GM12878 (cell line): ENCODE data around the gene ZBTB16. TPM values are rescaled to one million over a fixed set of nuclear protein-coding genes. Genes with fewer than 3 reads are reported as not detected.

ENCODE experiments used
- ATAC-seq: fragments of 200-7000 bp; cut with Tn5 transposase; 3 replicates; pipeline ENCODE4 v1.9.1; 2020; ENCODE audit warnings: mild to moderate bottlenecking, moderate library complexity
- BruUV-seq: library from RNA; stranded (reverse); fragments of 400-500 nt; replicated peaks from 2 replicates; lab custom pipeline; 2021; lab: Mats Ljungman, UMichigan
- CTCF ChIA-PET: fragments of 300-600 bp; sonication (Branson Sonifier 250); formaldehyde crosslinking; extraction: SDS; loops from one replicate; lab custom pipeline; 2021; ENCODE audit warnings: inconsistent platforms; lab: Yijun Ruan, JAX
- POLR2A ChIA-PET: fragments of 350-600 bp; formaldehyde crosslinking; extraction: SDS; loops from one replicate; lab custom pipeline; 2021; ENCODE audit warnings: inconsistent platforms; lab: Charles Lee
- RAD21 ChIA-PET: fragments of 300-600 bp; sonication (Branson Sonifier 250); formaldehyde crosslinking; loops from one replicate; lab custom pipeline; 2023; ENCODE audit warnings: antibody characterized with exemption; ENCODE audit not compliant: unreplicated experiment; lab: Charles Lee
- SMC1A ChIA-PET: fragments of 300-600 bp; sonication (Branson Sonifier 250); formaldehyde crosslinking; loops from one replicate; lab custom pipeline; 2023; ENCODE audit not compliant: unreplicated experiment, uncharacterized antibody; lab: Charles Lee
- DNase-seq: peaks from one replicate; pipeline ENCODE4 v3.0.0-alpha.2; 2011; ENCODE audit warnings: low read depth, low spot score
- FAIRE-seq: peaks from 3 replicates; lab custom pipeline; 2011; peaks lifted over from hg19 to GRCh38; lab: Jason Lieb, UNC
- H2AFZ ChIP-seq: 2 replicates; pipeline ENCODE4 v1.6.0; 2011; ENCODE audit warnings: low read depth, low read length, control low read depth; ENCODE audit not compliant: control insufficient read depth
- H3K27ac ChIP-seq: 2 replicates; pipeline ENCODE4 v1.5.1; 2011; ENCODE audit warnings: control low read depth; ENCODE audit not compliant: control insufficient read depth, insufficient read depth
- H3K27me3 ChIP-seq, 2 experiments: replicated peaks in 1 of 2; 2 replicates each; pipeline versions ENCODE4 v1.6.0 to v1.6.1; 2011; ENCODE audit warnings: low read length in 1 of 2; ENCODE audit not compliant: control insufficient read depth in 2 of 2, insufficient read depth in 2 of 2
- H3K36me3 ChIP-seq, 2 experiments: 2 replicates each; pipeline ENCODE4 v1.5.1; 2011; ENCODE audit warnings: low read length in 1 of 2; ENCODE audit not compliant: control insufficient read depth in 2 of 2, insufficient read depth in 2 of 2
- H3K4me1 ChIP-seq: 2 replicates; pipeline ENCODE4 v1.6.1; 2011; ENCODE audit warnings: mild to moderate bottlenecking, low read length, moderate library complexity, mixed read lengths; ENCODE audit not compliant: control insufficient read depth, insufficient read depth
- H3K4me2 ChIP-seq: 2 replicates; pipeline ENCODE4 v1.6.0; 2011; ENCODE audit warnings: control low read depth; ENCODE audit not compliant: control insufficient read depth, insufficient read depth
- H3K4me3 ChIP-seq: fragments of 200-600 bp; sonication (generic); 2 replicates; pipeline ENCODE4 v1.5.1; 2016
- H3K79me2 ChIP-seq: 2 replicates; pipeline ENCODE4 v1.6.0; 2011; ENCODE audit warnings: low read length; ENCODE audit not compliant: control insufficient read depth, insufficient read depth
- H3K9ac ChIP-seq: 2 replicates; pipeline ENCODE4 v1.8.0; 2011; ENCODE audit warnings: low read length, control low read depth, mixed read lengths; ENCODE audit not compliant: control insufficient read depth, insufficient read depth
- H3K9me3 ChIP-seq: replicated peaks from 3 replicates; pipeline ENCODE4 v1.5.1; 2011; ENCODE audit warnings: mild to moderate bottlenecking, low read length; ENCODE audit not compliant: control insufficient read depth, insufficient read depth
- H4K20me1 ChIP-seq: 2 replicates; pipeline ENCODE4 v1.6.0; 2011; ENCODE audit not compliant: control insufficient read depth, insufficient read depth
- ATF3 ChIP-seq: IDR thresholded peaks from 2 replicates; pipeline ENCODE4 v1.6.1; 2011; ENCODE audit warnings: low read depth, mild to moderate bottlenecking, low read length, moderate library complexity, borderline replicate concordance; ENCODE audit errors: extremely low read depth
- CHD2 ChIP-seq: IDR thresholded peaks from 2 replicates; pipeline ENCODE4 v1.6.1; 2011; ENCODE audit warnings: low read depth, low read length, improper control_type of control experiment, borderline replicate concordance
- E2F4 ChIP-seq: IDR thresholded peaks from 2 replicates; pipeline ENCODE4 v1.6.1; 2012; ENCODE audit warnings: low read depth, low read length, improper control_type of control experiment
- GABPA ChIP-seq: IDR thresholded peaks from 2 replicates; pipeline ENCODE4 v1.6.1; 2014; ENCODE audit warnings: antibody characterized with exemption, low read depth, mild to moderate bottlenecking, inconsistent platforms
- HDAC6 ChIP-seq: fragments of 200-600 bp; sonication (generic); IDR thresholded peaks from one replicate; pipeline ENCODE4 v1.8.0; 2017; ENCODE audit warnings: antibody characterized with exemption; ENCODE audit not compliant: unreplicated experiment
- KLF5 ChIP-seq: fragments of 450-650 bp; IDR thresholded peaks from 2 replicates; pipeline ENCODE4 v1.6.1; 2014; ENCODE audit warnings: mild to moderate bottlenecking; ENCODE audit not compliant: partially characterized antibody
- MYC ChIP-seq: IDR thresholded peaks from 2 replicates; pipeline ENCODE4 v1.6.1; 2011; ENCODE audit warnings: mild to moderate bottlenecking, low read length, moderate library complexity, inconsistent platforms; ENCODE audit not compliant: insufficient read depth, insufficient replicate concordance, insufficient read length, severe bottlenecking
- NR2C1 ChIP-seq: fragments of 450-650 bp; IDR thresholded peaks from 2 replicates; pipeline ENCODE4 v1.6.1; 2017; ENCODE audit warnings: antibody characterized with exemption, mild to moderate bottlenecking, moderate library complexity
- NR2F1 ChIP-seq: fragments of 450-650 bp; conservative IDR thresholded peaks from 2 replicates; pipeline ENCODE4 v1.6.1; 2017; ENCODE audit warnings: mild to moderate bottlenecking
- PAX8 ChIP-seq: fragments of 450-650 bp; IDR thresholded peaks from 2 replicates; pipeline ENCODE4 v1.6.1; 2017; ENCODE audit warnings: mild to moderate bottlenecking, moderate library complexity
- POLR2AphosphoS5 ChIP-seq: IDR thresholded peaks from 2 replicates; pipeline ENCODE4 v1.6.1; 2011; ENCODE audit warnings: mild to moderate bottlenecking, low read length, inconsistent platforms
- RAD21 ChIP-seq: IDR thresholded peaks from 2 replicates; pipeline ENCODE4 v1.6.1; 2011; ENCODE audit warnings: mild to moderate bottlenecking, low read depth, low read length, moderate library complexity; ENCODE audit not compliant: insufficient read depth
- SIX5 ChIP-seq: IDR thresholded peaks from 2 replicates; pipeline ENCODE4 v1.6.1; 2011; ENCODE audit warnings: mild to moderate bottlenecking, low read depth, low read length, moderate library complexity; ENCODE audit not compliant: severe bottlenecking
- TCF3 ChIP-seq: IDR thresholded peaks from 2 replicates; pipeline ENCODE4 v1.6.1; 2012; ENCODE audit warnings: low read depth, mild to moderate bottlenecking, low read length, borderline replicate concordance; ENCODE audit not compliant: insufficient read depth
- YBX1 ChIP-seq: fragments of 450-650 bp; IDR thresholded peaks from 2 replicates; pipeline ENCODE4 v1.6.1; 2016; ENCODE audit warnings: antibody characterized with exemption
- ZNF274 ChIP-seq: IDR thresholded peaks from one replicate; pipeline ENCODE4 v1.8.0; 2011; ENCODE audit not compliant: insufficient read length, insufficient read depth
- ZNF622 ChIP-seq: fragments of 450-650 bp; IDR thresholded peaks from 2 replicates; pipeline ENCODE4 v1.6.1; 2017; ENCODE audit warnings: mild to moderate bottlenecking, inconsistent platforms
- ZSCAN29 ChIP-seq: fragments of 450-650 bp; IDR thresholded peaks from 2 replicates; pipeline ENCODE4 v1.6.1; 2017; ENCODE audit warnings: mild to moderate bottlenecking, moderate library complexity
- WGBS: methylation state at CpG from one replicate; pipeline ENCODE4 v1.1.6; 2016; ENCODE audit warnings: low lambda C conversion rate; ENCODE audit not compliant: insufficient replicate concordance, insufficient coverage; ENCODE audit errors: missing lambda C conversion rate; 5-methylcytosine and 5-hydroxymethylcytosine counted together
- in situ Hi-C: fragments of 300-500 bp; cut with MboI; formaldehyde crosslinking; loops from 9 replicates; pipeline ENCODE4 v1.14.3; 2018; ENCODE audit warnings: mixed read lengths
- intact Hi-C: fragments of 100-400 bp; cut with micrococcal nuclease; formaldehyde crosslinking; loops from one replicate; pipeline ENCODE4 v1.14.2; 2022; ENCODE audit not compliant: unreplicated experiment
- polyA plus RNA-seq, 11 experiments: library from polyadenylated mRNA; depleted of rRNA in 4 of 11; unstranded in 6 of 11; stranded (reverse) in 5 of 11; fragments of >200 nt; fragmentation: Nextera tagmentation in 4 of 11; fragmentation: Illumina TruSeq in 1 of 11; extraction: Ambion mirVana in 4 of 11; extraction: Trizol in 1 of 11; gene quantifications; 1 replicate in 1 of 11; 2 replicates in 10 of 11; pipeline versions ENCODE4 v1.2.1 to v1.2.3, GENCODE V29; 2011 to 2016; ENCODE audit warnings: inconsistent platforms in 2 of 11, missing spikeins in 2 of 11, low read depth in 1 of 11
- total RNA-seq, 4 experiments: library from RNA; depleted of rRNA in 3 of 4; stranded (reverse); fragments of >200 nt in 3 of 4; fragmentation: Illumina TruSeq in 1 of 4; extraction: Trizol in 1 of 4; gene quantifications; 2 replicates each; pipeline versions ENCODE4 v1.2.1 to v1.2.3, GENCODE V29; 2013 to 2021

Gene ZBTB16
- total and polyA plus RNA-seq, 10 of the 15 experiments (the other 5 are each of a cell fraction or from before 2014, with no cell fraction given): 0.38 TPM; not detected in 9

GRCh38 chr11:114192841-114193389 lies 133.4 kb downstream of the ZBTB16 start:
- Histone ChIP-seq H3K9me3 (peaks cover 1% of the 10 kb centered on the region; the same call in 2 of the 3 replicates), H4K20me1 (no peaks in the 10 kb centered on the region), H3K27me3 (no peaks in the 10 kb centered on the region), H3K4me1 (no peaks in the 10 kb centered on the region), H3K36me3 (no peaks in the 10 kb centered on the region), H3K4me3 (no peak overlapping the region), H3K9ac (no peak overlapping the region), H2AFZ (no peak overlapping the region), H3K4me2 (no peak overlapping the region), H3K79me2 (no peaks in the 10 kb centered on the region), H3K27ac (no peak overlapping the region)
- FAIRE-seq (no peak), ATAC-seq (no peak), DNase-seq (no peak)
- POLR2A ChIA-PET: no interaction called here
- CTCF ChIA-PET: interaction anchor here (0.9 to 1.2 kb wide), 3 partner anchors 68 to 200 kb away, joined by 3 read pairs; no protein-coding TSS in a partner anchor
- intact Hi-C loops: no loop called here
- TF ChIP-seq NR2C1 (no peak), ZSCAN29 (no peak), YBX1 (no peak), TCF3 (no peak), POLR2AphosphoS5 (no peak), SIX5 (no peak), ATF3 (no peak), ZNF274 (no peak), RAD21 (no peak), CHD2 (no peak), HDAC6 (no peak), GABPA (no peak), MYC (no peak), ZNF622 (no peak), E2F4 (no peak), NR2F1 (no peak), PAX8 (no peak), KLF5 (no peak)
- in situ Hi-C loops: no loop called here
- SMC1A ChIA-PET: interaction anchor here (1.4 kb wide), 1 partner anchor 12 kb away, joined by 4 read pairs; no protein-coding TSS in a partner anchor
- WGBS: 8% methylated on average over 4 of the region's 4 CpGs
- no TSS peak for BruUV-seq
- RAD21 ChIA-PET: no interaction called here
